MV-4-11 (cell line): ENCODE results near the gene TAMM41.
"Not testable (repeated sequence)": the region's sequence is repeated elsewhere in the genome, so short reads cannot be mapped to it uniquely, and the experiment has no call there.

Experiments
- DNase-seq: peaks from one replicate; lab custom pipeline; 2025; lab: John Stamatoyannopoulos, UW

Gene TAMM41

DNA sequence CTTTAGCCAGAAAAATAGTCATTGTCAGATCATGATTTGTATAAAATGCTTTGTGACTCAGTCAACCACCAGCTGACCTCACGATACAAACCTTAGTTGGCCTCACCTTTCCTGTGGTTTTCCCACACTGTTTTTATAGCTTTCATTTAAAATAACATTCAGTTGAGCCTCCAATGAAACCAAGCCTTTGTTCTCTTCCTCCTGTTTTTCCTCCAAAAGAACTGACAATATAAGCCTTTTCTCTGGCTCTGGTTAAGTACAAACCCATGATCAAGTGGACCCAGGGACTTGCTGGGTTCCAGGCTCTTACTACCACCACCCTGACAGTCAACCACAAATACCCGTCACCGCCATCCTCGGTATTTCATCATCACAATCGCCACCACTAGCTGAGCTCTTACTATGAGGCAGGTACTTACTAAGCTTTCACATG, 81.7 kb downstream of the TAMM41 start:
- peak; percentile 68 for DNase-seq

DNA sequence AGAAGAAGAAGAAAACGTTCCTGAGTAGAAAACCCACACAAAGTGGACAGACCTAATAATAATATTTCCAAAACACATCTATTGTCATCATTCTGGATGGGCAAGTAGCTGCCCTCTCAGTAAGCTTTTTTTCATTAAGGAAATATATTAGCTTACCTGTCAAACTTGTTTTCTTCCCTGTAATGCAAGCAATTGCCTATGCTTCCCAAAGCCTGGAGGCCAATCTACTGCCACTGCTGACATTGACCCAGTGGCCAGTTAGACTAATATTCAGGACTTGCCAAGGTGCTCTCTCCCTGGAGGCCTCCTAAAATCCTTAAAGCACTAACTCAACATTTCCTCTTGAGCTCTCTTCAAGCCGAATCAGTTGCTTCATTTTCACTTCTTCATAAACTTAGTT, 86.7 kb downstream of the TAMM41 start:
- DNase-seq, result no peak

DNA sequence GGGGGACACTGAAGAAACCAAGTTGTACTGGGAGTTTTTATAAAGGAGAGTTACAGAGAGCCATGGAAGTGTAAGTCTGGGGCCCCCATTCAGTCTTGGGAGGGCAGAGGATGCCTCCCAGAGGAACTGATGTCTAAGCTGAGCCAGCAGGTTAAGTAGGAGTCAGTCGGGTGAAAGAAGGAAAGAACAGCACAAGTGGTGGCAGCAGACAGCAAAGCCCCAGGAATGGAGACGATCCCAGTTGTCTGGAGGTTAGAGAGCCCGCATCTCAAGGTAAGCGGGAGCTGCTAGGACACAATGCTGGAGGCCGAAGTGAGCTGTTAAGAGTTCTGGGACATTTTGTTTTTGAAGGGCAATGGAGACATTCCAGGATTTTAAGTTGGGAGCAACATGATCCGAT, 88.8 kb downstream of the TAMM41 start:
- no peak for DNase-seq

DNA sequence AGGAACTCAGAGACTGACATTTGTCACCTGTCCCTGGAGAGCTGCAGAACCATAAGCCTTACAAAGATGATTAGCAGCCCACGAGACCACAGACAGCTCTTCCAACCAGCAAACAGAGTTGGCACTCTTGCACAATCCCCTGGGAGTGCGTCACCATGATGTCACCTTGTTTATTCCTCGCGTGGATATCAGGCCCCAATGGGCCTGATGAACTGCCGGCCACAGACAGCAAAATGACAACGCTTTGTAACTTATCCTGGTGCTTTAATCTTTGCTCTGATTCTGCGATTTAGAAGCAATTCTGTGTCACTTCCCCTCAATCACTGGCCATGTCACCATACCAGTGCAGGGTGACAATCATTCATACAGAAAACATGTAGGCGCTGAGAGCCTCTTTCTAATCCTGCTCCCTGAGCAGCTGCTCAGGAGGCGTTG, 89.2 kb downstream of the TAMM41 start:
- DNase-seq, result peak; percentile 73

DNA sequence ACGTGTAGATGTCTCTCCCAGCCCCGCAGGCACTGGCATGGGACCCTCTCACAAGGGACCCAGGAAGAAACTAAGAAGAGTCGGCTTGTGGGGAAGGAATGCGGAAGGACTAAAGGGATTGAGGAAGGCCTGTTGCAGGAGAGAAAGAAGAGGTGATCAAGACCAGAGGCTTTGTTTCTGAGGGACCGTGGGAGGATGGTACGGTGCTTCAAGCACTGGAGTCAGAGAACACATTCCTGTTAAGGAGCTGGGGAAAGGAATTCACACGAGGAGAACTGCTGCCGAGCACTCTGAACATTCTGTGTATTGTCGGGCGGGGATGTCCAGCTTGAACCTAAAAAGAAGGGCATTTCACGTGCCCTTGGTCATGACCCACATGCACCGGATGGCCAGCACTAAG, 91.4 kb downstream of the TAMM41 start:
- no peak for DNase-seq

DNA sequence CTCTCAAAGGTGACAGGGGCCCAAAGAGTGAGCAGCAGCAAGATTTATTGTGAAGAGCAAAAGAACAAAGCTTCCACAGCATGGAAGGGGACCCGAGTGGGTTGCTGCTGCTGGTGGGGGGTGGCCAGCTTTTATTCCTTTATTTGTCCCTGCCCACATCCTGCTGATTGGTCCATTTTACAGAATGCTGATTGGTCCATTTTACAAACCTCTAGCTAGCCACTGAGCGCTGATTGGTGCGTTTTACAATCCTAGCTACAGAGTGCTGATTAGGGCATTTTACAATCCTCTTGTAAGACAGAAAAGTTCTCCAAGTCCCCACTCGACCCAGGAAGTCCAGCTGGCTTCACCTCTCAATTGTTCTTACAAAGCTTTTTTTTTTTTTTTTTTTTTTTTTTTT, 94.4 kb downstream of the TAMM41 start:
- DNase-seq, result not testable (repeated sequence)

DNA sequence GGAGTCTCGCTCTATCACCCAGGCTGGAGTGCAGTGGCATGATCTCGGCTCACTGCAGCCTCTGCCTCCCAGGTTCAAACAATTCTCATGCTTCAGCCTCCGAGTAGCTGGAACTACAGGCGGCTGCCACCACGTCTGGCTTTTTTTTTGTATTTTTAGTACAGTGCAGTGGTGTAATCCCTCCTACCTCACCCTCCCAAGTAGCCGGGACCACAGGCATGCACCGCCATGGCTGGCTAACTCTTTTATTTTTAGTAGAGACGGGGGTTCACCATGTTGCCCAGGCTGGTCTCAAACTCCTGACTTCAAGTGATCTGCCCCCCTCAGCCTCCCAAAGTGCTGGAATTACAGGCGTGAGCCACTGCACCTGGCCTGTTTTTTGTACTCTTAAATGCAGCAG, 98.4 kb downstream of the TAMM41 start:
- not testable (repeated sequence) for DNase-seq
